Stimulated activated CD4-positive, alpha-beta T cell treated with anti-CD3 and anti-CD28 coated beads, Interleukin-12 subunit alpha, Interleukin-12 subunit beta, amount 100 ng/mL, for 4 hours (primary cell): ENCODE measurements around the gene MSX1.

ENCODE experiments used
- DNase-seq: peaks from one replicate; pipeline ENCODE4 v3.0.0-alpha.2; 2020

The MSX1 gene

DNA sequence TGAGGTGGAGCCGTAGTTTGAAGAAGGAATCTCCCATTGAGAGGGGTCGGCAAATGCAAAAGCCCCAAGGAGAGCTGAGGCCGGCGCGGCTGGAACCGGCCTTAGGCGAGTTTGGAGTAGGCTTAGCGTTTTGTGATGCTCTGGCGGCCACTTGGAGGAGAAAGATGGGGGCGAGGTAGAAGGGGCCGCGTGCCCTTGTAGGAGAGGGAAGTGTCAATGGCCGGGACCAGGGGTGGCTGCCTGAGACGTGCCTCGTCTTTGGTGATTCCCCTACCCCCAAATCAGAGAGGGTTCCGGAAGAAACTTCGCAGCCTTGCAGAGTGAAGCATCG is 11.7 kb downstream of the MSX1 start:
- DNase-seq: no peak

DNA sequence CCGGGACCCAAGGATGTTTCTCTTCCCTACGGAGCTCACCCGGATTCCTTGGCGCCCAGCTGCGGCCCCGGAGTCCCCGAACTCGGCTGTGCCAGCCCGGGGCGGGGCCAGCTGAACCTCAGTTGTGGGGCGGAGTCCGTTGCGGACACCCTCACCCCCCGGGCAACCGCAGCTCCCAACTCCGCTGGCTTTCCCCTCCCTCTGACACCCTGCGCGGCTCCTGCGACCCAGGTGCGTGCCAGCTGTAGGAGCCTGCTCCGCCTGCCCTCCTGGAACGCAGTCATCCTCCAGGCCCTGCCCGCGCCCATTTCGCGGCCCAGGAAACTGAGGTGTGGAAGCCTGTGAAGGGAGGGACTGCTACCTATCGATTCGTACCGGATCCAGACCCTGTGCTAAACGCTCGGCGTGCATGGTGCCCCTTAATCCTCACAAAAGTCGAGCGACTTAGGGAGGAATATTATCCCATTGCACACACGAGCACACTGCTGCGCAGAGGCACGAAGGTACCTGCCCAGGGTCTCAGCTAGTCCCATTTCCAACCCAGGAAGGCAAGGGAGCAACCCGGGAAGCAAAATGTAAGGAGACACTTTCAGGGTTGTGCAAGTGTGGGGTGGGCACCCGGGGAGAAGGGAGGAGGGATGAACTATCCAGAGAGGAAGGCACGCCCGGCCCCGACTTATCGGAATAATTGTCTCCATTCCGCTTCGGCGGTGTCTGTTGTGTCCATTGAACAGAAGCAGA is 12.3 kb downstream of the MSX1 start:
- DNase-seq: no peak

DNA sequence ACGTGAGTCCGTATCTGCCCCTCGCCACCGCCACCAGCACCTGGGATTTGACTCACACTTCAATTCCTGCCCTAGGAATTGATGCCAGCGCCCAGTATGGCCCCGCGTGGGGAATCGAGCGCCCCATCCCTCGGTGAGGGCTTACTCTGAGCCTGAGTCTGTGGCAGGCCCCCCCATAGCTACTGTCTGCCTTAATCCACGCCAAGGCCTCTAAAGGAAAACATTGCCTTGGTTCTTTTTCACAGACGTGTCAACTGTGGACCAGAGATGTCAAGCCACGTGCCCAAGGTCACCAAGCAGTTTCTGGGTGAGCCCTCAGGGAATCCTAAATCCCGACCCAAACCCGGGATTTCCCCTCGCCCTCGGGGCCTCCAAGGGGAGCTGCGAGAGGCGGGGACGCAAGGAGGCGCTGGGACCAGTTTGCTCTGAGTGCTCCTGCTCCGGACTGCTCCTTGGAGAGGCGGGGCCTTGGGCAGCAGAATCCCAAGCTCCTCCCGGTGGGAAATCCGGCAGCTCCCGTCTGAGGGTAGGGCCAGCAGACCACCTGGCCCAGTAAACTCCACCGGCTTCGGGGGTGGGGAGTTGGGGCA is 12.9 kb downstream of the MSX1 start:
- no peak for DNase-seq

DNA sequence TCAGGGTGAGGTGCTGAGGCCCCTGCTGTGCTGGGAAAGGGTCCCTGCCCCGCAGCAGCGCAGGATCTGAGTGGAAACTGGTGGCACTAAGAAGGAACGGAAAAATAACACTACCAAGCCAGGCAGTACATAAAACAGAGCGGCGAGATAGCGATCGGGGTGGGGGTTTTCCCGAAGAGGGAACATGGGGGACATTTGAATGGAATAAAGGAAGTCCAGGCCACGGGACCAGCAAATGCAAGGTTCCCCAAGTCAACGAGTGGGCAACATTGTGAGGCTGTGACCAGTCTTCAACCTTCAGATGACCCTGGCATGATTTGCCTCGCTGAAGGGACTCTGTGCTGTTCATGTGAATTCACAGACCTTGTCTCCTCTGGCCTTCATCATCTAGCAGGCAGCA is 13.7 kb downstream of the MSX1 start:
- no peak for DNase-seq

DNA sequence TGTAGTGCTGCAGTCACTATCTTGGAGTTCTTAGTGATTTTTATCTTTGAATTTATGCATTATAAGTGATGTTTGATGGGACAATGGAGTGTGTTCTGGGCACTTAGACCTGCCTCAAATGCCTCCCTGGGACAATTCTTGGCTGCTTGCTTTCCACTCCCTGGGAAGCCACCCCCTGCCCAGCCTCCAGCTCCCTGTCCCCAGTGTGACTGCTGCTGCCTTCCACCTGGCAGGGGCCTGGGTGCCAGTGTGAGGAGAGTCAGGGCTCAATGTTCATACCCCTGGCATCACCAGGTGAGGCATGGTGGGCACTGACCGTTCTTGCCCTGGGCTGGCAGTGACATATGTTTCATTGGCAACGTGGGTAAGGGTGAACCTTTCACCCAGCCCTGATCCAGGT is 14.8 kb downstream of the MSX1 start:
- no peak for DNase-seq

DNA sequence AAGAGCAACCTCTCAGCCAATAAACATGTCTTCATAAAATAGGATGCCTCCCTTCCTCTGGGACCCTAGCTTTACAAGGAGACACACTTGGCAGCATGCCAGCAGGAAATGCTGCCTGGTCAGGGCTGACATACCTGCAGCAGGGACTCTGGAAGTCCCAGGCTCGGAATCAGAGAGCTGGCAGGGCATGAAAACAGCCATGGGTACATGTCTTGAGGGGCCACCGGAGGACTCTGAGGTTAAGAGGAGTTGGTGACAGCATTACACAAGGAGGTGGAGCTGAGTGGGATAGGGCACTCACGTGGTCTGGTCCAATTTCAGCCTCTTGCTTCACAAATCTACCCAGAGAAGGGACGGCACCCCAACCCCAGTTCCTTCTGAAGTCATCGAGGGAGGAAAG is 15.7 kb downstream of the MSX1 start:
- DNase-seq: no peak

DNA sequence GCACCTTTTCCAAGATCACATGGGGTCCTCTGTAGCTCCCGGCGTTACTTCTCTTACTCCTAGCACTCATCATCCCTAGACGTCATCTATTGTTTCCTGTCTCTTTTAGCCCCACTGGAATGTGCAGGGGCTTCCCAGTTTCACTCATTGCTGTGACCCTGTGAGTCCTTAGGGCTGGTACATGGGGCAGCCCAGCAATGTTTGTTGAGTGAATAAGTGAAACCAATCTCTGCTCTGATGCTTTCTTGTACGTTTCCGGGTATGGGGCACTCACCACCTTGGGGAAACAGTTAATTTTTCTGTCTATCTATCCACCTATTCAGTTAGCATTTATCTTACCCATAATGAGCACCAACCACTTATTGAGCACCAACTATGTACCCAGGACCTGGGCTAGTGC is 16.1 kb downstream of the MSX1 start:
- DNase-seq: no peak

DNA sequence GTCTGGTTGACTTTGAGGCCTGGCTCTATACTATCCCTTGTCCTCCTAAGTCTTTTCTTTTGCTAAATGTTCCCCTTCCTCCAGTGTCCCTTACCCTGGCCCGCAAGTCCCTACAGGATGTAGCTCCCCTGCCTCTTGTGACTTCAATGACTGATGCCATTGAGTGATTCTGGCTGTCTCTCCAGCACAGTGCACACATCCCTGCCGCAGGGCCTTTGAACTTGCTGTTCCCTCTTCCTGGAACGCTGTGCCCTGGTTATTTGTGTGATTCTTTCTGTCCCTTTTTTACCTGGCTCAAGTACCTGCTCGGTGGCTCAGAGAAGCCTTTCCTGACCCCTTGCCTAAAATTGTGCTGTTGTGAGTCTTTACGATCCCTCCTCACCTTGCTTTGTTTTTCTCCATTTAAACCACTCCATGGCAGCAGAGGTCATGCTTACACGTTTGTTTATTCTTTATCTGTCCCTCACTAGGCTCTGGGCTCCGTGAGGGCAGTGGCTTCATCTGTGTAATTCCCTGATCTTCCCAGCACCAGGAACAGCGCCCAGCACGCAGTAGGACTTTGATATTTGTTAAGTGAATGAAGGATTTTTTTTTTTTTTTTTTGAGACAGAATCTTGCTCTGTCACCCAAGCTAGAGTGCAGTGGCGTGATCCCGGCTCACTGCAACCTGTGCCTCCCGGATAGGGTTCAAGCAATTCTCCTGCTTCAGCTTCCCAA is 17.6 kb downstream of the MSX1 start:
- DNase-seq: no peak

DNA sequence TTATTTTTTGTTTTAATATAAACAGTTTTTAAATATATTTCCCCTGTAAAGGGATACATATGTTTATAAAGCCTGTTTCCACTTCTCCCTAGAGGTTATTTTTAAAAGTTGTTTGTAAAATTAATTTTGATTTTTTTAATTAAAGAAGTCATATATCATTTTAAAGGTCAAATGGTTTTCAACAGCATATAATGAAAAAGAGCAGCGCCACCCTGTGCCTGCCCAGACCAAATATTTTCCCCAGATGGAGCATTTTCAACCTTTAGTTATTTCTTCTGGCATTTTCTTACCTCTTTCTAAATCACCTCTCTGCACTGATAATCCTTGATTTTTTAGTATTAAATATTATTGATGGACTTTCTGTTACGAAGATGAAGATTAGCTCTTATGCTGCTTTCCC is 21.0 kb downstream of the MSX1 start:
- DNase-seq: no peak

DNA sequence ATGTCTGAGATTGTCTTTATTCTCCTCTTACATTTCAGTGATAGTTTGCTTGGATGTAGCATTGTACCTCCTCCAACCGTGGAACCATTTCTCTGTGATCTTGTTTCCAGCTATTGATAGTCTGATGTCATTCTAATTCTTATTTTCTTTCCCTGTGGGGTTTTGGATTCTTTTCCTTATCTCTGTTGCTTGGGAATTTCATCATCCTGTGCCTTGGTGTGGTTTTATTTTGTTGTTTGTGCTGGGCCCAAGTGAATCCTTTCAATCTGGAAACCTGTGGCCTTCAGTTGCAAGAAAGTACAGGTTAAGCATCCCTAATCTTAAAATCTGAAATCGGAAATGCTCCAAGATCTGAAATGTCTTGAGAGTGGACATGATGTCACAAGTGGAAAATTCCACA is 22.0 kb downstream of the MSX1 start:
- no peak for DNase-seq

DNA sequence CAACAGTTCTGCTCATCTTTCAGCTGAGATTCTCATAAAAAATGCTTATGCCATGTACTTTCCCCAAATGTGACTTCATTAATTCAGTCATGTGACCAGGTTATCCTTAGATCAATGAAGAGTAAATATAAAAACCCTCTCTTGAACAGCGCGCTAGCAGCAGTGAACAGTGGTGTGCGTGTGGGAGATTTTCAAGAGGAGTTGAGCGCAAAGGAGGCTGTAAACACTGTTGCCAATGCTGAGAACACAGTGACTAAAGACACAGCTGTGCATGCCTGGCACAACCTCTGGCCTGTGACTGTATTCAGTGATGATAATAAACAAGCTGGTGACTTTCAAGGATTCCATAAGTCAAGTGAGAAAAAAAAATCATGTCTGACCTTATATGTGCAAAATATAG is 25.1 kb downstream of the MSX1 start:
- no peak for DNase-seq

DNA sequence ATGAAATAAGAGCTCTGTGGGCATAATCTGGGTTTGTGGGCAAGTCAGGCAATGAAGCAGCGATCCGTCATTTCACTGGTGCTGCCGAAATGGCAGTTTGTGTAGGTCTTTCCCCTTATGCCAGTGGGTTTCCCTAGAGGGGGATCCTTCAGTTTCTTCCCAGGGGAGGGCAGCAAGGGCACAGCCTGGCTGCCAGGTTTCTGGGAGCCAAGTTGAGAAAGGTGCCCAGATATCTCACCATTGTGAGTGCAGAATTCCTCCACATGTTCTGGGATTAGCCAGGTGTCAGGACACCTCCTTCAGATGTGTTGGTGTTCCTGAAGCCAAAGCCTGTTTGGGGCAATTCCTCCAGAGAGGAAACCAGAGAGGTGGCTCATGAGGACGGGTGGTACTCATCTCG is 28.0 kb downstream of the MSX1 start:
- DNase-seq: no peak

DNA sequence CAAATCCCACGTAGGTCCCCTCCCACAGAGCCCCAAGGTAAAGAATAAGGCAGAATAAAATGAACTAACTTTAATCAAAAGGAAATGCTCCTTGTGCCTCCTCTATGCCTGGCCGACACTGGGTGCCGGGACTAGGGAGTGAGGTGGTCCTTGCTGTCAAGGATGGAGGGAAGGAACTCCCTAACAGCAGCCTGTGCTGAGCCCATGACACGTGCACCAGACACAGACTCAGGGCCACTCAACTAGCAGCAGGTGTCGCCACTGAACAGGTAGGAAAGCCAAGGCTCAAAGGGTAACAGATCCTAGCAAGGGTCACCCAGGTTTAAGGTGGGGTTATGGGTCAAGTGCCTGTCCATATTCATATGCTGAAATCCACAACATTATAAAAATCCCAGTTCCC is 29.2 kb downstream of the MSX1 start:
- DNase-seq: no peak

DNA sequence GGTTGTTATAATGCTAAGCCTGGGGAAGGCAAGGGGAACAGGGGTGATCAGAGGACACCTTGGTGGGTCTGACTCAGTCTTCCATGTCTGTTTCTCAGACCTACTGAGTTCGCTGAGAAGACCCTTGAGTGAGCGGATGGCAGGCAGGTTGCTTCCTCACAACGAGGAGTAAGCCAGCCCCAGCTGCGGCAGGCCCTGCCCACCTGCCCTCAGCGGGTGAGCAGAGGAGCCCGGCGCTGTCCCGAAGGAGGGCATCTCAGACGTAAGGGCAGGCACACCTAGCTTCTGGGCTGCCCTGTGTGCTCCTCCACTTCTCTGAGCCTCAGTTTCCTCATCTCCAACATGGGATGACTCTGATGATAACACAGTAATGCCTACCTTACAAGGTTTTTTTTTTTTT is 30.3 kb downstream of the MSX1 start:
- DNase-seq: no peak

DNA sequence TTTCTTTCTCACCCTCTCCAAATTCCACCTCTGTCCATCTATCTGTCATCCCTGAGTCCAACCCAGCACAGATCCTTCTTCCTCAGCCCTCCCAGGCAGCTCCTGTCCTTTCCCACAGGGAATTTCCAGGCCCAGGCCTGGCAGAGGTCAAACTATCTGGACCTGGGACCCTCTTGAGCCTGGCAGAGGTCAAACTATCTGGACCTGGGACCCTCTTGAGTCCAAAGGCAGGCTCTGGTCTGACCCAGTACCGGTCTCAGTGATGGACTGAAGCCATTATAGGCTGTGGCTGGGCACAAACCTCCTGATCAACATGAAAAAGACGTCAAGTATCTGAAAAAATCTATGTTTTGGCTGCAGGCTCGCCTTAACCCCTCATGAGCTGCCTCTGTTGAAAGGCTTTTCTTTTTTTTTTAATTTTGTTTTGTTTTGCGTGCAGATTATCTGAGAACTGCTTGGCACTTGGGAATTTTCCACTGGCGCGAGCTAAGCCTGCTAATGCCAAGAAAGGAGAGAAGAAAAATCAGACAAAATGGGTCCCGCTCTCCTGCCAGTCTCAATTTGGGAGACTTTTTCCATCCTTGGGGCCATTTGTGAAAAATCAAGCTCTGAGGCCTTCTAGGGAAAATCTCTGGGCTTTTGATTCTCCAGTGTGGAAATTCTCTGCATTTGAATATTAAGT is 31.2 kb downstream of the MSX1 start:
- DNase-seq: no peak

DNA sequence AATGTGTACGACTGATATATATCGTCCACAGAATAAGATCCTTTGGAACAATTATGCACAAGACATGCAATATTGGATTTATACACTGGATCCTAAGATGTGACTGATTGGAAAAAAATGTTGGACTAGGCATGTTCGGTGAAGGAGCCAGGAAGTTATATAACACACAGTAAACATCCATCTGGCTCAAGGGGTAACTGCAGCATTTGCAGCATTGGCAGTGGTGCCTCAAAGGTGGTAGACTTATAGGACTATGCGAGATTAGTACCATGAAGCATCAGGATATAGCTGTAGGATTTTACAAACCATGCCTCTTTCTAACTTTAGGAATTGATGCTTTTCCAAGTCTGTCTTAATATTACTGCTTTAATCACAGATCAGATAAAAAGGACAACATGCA is 34.3 kb downstream of the MSX1 start:
- no peak for DNase-seq

DNA sequence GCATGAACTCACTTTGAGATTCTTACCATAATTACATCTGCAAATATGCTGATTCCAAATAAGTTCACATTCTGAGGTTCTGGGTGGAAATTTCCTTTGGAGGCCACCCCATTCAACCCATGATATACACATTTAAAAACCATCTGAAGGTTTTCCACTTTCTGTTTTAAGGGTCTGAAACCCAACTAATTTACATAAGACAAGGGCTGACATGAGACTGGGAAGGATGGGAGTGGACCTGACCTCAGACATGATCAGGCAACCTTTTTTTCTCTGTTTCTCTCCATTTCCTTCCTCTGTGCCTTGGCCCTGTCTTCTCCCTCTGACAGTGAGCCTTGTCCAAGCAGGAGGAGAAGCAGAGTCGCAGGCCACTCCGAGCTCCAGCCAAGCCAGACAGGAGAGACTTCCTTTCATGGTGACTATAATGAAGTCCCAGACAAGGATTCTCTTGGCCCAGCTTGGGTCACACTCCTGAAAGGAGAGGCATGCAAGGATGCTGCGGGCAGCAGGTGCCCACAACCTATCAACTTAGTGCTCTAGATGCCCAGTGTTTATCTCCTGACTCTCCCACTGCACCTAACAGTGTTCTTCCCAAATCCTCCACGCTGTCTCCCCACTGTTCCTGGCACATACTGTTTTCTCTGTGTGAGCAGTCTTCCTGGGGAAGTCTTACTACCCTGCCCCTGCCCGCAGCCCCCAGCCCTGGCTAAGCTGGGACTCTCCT is 39.9 kb downstream of the MSX1 start:
- DNase-seq: no peak

DNA sequence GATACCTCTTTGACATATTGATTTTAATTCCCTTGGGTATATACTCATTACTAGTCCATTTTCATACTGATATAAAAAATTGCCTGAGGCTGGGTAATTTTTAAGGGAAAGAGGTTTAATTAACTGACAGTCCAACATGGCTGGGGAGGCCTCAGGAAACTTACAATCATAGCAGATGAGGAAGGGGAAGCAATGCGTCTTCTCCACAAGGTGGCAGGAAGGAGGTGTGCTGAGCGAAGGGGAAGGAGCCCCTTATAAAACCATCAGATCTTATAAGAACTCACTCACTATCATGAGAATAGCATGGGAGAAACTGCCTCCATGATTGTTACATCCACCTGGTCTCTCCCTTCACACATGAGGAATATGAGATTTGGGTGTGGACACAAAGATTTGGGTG is 42.4 kb downstream of the MSX1 start:
- no peak for DNase-seq

DNA sequence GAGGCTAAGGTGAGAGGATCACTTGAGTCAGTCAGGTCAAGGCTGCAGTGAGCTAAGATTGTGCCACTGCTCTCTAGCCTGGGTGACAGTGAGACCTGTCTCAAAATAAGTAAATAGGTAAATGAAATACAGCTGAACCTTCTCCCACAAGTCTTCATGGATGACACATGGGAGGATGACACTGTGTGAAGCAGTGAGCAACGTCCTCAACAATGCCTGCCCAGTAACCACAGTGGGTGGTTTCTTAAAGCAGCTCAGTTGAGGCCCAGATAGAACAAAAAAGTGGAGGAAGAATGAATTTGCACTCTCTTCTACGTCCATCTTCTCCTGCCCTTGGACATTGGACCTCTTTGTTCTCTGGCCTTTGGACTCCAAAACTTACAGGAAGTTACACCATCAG is 52.7 kb downstream of the MSX1 start:
- no peak for DNase-seq

DNA sequence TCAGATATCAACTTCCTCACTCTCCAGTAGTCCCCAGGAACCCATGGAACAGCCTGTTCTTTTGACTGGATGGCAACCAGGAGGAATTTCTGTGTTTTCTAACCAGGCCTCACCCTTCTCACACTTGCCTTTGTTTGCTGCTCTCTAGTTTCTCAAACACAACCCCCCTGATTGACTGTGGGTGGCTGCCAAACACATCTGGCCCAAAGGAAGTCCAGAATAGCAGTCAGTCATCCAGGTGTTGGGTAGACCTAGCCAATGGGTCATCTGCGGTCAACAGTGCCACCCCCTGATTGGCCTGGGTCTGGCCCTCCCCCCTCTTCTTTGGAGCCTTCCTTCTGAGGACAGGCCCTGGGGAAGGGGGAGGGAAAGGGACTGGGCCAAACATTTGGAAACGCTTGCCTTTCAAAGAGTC is 53.7 kb downstream of the MSX1 start:
- DNase-seq: no peak
